Fibroblast of lung (primary cell): ENCODE results near the gene ABCB4.

Source experiments
- EZH2 ChIP-seq: IDR thresholded peaks from 2 replicates; pipeline ENCODE4 v1.5.1; 2012; ENCODE audit warnings: low read length, control low read depth, mild to moderate bottlenecking; ENCODE audit errors: missing control alignments
- TF ChIP-seq, protein P1 (sequence below), 2 donors: IDR thresholded peaks in 1 of 2; conservative IDR thresholded peaks in 1 of 2; 1 replicate in 1 of 2; 2 replicates in 1 of 2; pipeline ENCODE4 v1.5.1; 2011 to 2012; ENCODE audit warnings: low read length in 2 of 2, control low read depth in 1 of 2, inconsistent platforms in 1 of 2, low read depth in 1 of 2, mild to moderate bottlenecking in 1 of 2

DNA sequence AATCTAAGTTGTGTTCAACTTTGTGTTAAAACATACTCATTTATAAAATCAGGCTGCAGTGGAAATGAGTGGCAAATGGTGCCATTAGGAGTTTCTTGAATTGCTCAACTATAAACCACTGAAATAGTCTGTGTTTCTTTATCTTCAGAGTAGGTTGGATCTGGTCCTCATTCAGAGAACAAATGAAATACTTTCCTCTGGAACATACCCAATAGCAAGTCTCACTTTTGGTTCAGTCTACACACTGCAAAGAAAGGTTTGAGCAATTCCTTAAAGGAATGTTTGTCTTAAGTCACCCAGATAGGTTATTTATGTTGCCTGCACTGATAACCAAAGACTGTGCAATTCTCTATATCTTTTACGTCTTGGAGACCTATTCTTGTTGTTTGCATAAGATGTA is 62.5 kb downstream of the ABCB4 start:
- TF ChIP-seq, protein P1, sequence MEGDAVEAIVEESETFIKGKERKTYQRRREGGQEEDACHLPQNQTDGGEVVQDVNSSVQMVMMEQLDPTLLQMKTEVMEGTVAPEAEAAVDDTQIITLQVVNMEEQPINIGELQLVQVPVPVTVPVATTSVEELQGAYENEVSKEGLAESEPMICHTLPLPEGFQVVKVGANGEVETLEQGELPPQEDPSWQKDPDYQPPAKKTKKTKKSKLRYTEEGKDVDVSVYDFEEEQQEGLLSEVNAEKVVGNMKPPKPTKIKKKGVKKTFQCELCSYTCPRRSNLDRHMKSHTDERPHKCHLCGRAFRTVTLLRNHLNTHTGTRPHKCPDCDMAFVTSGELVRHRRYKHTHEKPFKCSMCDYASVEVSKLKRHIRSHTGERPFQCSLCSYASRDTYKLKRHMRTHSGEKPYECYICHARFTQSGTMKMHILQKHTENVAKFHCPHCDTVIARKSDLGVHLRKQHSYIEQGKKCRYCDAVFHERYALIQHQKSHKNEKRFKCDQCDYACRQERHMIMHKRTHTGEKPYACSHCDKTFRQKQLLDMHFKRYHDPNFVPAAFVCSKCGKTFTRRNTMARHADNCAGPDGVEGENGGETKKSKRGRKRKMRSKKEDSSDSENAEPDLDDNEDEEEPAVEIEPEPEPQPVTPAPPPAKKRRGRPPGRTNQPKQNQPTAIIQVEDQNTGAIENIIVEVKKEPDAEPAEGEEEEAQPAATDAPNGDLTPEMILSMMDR (conservative IDR thresholded peaks at IDR 0.05 in 1 of 2, IDR thresholded peaks at IDR 0.05 in 1 of 2; ENCODE audit: low read depth in 1 of 2, low read length in 2 of 2) = no peak
- no peak for TF ChIP-seq EZH2
